ENCODE measurements around the gene LPP. TPM values are rescaled to one million over a fixed set of nuclear protein-coding genes. Genes with fewer than 3 reads are reported as not detected.

Gene LPP
- total RNA-seq, 1 experiment from 2014 or later, result 120 TPM

- no peak overlapping the region for H3K4me3 Mint-ChIP-seq (ENCODE audit: unreplicated experiment)
- ChIA-PET CTCF (interaction anchor here (0.6 kb wide), 1 partner anchor 570 kb away, joined by 4 read pairs; no protein-coding TSS in a partner anchor), POLR2A (no interaction called here)
- H3K36me3 Mint-ChIP-seq (ENCODE audit: insufficient read depth, unreplicated experiment), result peaks cover 14% of the 10 kb centered on the region
- H3K27me3 Mint-ChIP-seq (ENCODE audit: insufficient read depth, unreplicated experiment), result no peaks in the 10 kb centered on the region
- no TSS peak for BruUV-seq (replicated peaks)
- H3K4me1 Mint-ChIP-seq (ENCODE audit: low read depth, unreplicated experiment), result peaks cover 30% of the 10 kb centered on the region
- Histone ChIP-seq H3K36me3 (ENCODE audit: control insufficient read depth, insufficient read depth, low read length) (no peaks in the 10 kb centered on the region), H3K27me3 (replicated peaks; ENCODE audit: control insufficient read depth, insufficient read depth, low read length) (no peaks in the 10 kb centered on the region), H3K4me1 (peaks cover 21% of the 10 kb centered on the region), H3K4me3 (ENCODE audit: low read depth, low read length) (no peak overlapping the region), H3K9me3 (no peaks in the 10 kb centered on the region)
- TF ChIP-seq CTCF (IDR thresholded peaks at IDR 0.05; ENCODE audit: insufficient read depth in 1 of 2, low read depth in 1 of 2, low read length in 1 of 2, severe bottlenecking in 1 of 2, unreplicated experiment in 1 of 2), result no peak
- no peaks in the 10 kb centered on the region for H3K9me3 Mint-ChIP-seq (ENCODE audit: unreplicated experiment)
- no peak for DNase-seq
- no peak overlapping the region for H3K27ac Mint-ChIP-seq (ENCODE audit: unreplicated experiment)
- intact Hi-C loops (cut with micrococcal nuclease; ENCODE audit: unreplicated experiment), result no loop called here
These were observed 87.9 kb downstream of the LPP start for GRCh38 chr3:188241883-188242282.

- Mint-ChIP-seq H3K4me3 (ENCODE audit: unreplicated experiment) (no peak overlapping the region), H3K27ac (ENCODE audit: unreplicated experiment) (no peak overlapping the region), H3K36me3 (ENCODE audit: insufficient read depth, unreplicated experiment) (peaks cover 13% of the 10 kb centered on the region), H3K9me3 (ENCODE audit: unreplicated experiment) (no peaks in the 10 kb centered on the region), H3K27me3 (ENCODE audit: insufficient read depth, unreplicated experiment) (no peaks in the 10 kb centered on the region), H3K4me1 (ENCODE audit: low read depth, unreplicated experiment) (peaks cover 30% of the 10 kb centered on the region)
- Histone ChIP-seq H3K9me3 (no peaks in the 10 kb centered on the region), H3K27me3 (replicated peaks; ENCODE audit: control insufficient read depth, insufficient read depth, low read length) (no peaks in the 10 kb centered on the region), H3K4me1 (peaks cover 21% of the 10 kb centered on the region), H3K4me3 (ENCODE audit: low read depth, low read length) (no peak overlapping the region), H3K36me3 (ENCODE audit: control insufficient read depth, insufficient read depth, low read length) (no peaks in the 10 kb centered on the region)
- ChIA-PET CTCF (interaction anchor here (0.6 kb wide), 2 partner anchors 30 to 571 kb away, joined by 3 to 4 read pairs; no protein-coding TSS in a partner anchor), POLR2A (no interaction called here)
- TF ChIP-seq CTCF (IDR thresholded peaks at IDR 0.05; ENCODE audit: insufficient read depth in 1 of 2, low read depth in 1 of 2, low read length in 1 of 2, severe bottlenecking in 1 of 2, unreplicated experiment in 1 of 2), result no peak
- intact Hi-C loops (cut with micrococcal nuclease; ENCODE audit: unreplicated experiment), result no loop called here
- BruUV-seq (replicated peaks), result no TSS peak
- DNase-seq, result no peak
These were observed 88.6 kb downstream of the LPP start for GRCh38 chr3:188242436-188243123.

GRCh38 chr3:188243124-188243795 lies 89.3 kb downstream of the LPP start:
- peaks cover 13% of the 10 kb centered on the region for H3K36me3 Mint-ChIP-seq (ENCODE audit: insufficient read depth, unreplicated experiment)
- no peaks in the 10 kb centered on the region for H3K36me3 ChIP-seq (ENCODE audit: control insufficient read depth, insufficient read depth, low read length)
- H3K27me3 ChIP-seq (replicated peaks; ENCODE audit: control insufficient read depth, insufficient read depth, low read length), result no peaks in the 10 kb centered on the region
- no peaks in the 10 kb centered on the region for H3K9me3 Mint-ChIP-seq (ENCODE audit: unreplicated experiment)
- no peaks in the 10 kb centered on the region for H3K27me3 Mint-ChIP-seq (ENCODE audit: insufficient read depth, unreplicated experiment)
- no peak overlapping the region for H3K4me3 Mint-ChIP-seq (ENCODE audit: unreplicated experiment)
- no peak for TF ChIP-seq CTCF (IDR thresholded peaks at IDR 0.05; ENCODE audit: insufficient read depth in 1 of 2, low read depth in 1 of 2, low read length in 1 of 2, severe bottlenecking in 1 of 2, unreplicated experiment in 1 of 2)
- intact Hi-C loops (cut with micrococcal nuclease; ENCODE audit: unreplicated experiment), result no loop called here
- H3K4me3 ChIP-seq (ENCODE audit: low read depth, low read length), result no peak overlapping the region
- H3K9me3 ChIP-seq, result no peaks in the 10 kb centered on the region
- ChIA-PET POLR2A (no interaction called here), CTCF (no interaction called here)
- H3K4me1 ChIP-seq, result peaks cover 21% of the 10 kb centered on the region
- H3K27ac Mint-ChIP-seq (ENCODE audit: unreplicated experiment), result peak overlapping the region; percentile 53
- no TSS peak for BruUV-seq (replicated peaks)
- no peak for DNase-seq
- H3K4me1 Mint-ChIP-seq (ENCODE audit: low read depth, unreplicated experiment), result peaks cover 30% of the 10 kb centered on the region

Data from Caco-2 (cell line).